ENCODE results near the gene TMEM30B. TPM values are rescaled to one million over a fixed set of nuclear protein-coding genes. Genes with fewer than 3 reads are reported as not detected.

The TMEM30B gene
- total and polyA plus RNA-seq, 2 of the 8 experiments (the other 6 are each of a cell fraction or from before 2014, with no cell fraction given) = 11.2 to 18.7 TPM

DNA sequence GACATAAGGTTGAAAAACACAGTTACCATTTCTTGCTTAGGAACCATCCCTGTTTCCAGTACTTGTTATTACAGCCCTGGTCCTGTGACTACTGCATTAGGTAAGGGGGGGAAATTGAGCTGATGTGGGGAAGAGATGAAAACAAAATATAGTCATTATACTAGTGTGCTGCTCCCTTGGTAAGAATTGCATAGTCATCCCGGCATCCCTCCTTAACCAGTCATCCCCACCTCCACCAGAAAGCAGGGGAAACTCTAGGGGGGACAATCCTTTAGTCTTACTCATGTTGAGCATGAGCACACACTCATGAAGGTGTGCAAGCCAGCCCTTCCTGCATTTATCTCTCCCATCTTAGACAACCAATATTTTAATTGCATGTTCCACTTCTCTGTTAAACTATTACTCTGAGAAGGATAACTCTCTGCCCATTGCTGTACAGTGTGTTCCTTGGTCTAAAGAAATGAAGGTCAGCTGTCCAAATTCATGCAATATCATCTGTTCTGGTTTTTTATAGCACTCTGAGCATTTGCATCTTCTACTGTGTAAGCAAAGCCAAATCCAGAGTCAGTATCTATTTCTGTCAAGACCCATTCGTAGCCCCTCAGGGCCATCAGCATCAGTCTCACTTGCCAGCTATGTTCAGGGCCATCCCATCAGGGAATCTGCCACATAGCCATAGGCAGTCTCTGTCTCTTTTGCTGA lies 46.8 kb downstream of the TMEM30B start (continued):
- TF ChIP-seq SP1 (IDR thresholded peaks at IDR 0.05; ENCODE audit: low read depth, low read length) (no peak), HDAC6 (IDR thresholded peaks at IDR 0.05; ENCODE audit: low read depth, low read length) (no peak)
- TF ChIP-seq, protein P1, sequence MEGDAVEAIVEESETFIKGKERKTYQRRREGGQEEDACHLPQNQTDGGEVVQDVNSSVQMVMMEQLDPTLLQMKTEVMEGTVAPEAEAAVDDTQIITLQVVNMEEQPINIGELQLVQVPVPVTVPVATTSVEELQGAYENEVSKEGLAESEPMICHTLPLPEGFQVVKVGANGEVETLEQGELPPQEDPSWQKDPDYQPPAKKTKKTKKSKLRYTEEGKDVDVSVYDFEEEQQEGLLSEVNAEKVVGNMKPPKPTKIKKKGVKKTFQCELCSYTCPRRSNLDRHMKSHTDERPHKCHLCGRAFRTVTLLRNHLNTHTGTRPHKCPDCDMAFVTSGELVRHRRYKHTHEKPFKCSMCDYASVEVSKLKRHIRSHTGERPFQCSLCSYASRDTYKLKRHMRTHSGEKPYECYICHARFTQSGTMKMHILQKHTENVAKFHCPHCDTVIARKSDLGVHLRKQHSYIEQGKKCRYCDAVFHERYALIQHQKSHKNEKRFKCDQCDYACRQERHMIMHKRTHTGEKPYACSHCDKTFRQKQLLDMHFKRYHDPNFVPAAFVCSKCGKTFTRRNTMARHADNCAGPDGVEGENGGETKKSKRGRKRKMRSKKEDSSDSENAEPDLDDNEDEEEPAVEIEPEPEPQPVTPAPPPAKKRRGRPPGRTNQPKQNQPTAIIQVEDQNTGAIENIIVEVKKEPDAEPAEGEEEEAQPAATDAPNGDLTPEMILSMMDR (IDR thresholded peaks at IDR 0.05; ENCODE audit: control extremely low read depth in 1 of 3, insufficient read depth in 1 of 3, low read depth in 1 of 3, low read length in 3 of 3) = no peak

All from H1 (cell line).